HL-60/S4 treated with phorbol 12-myristate 13-acetate at 8.2 ng/mL for 4 days and 3 days (cell line): Measurements from ENCODE around the gene CYB5R4.

Source experiments
- in situ Hi-C: fragments of 300-500 bp; cut with MboI; formaldehyde crosslinking; loops from 2 replicates; pipeline ENCODE4 v1.15.0; 2022; ENCODE audit warnings: low sequenced_read_pairs

Gene CYB5R4

GRCh38 chr6:83862776-83863471 lies 3.4 kb downstream of the CYB5R4 start:
- in situ Hi-C loops, result no loop called here

GRCh38 chr6:83867043-83867442 lies 7.6 kb downstream of the CYB5R4 start:
- in situ Hi-C loops, result no loop called here

- in situ Hi-C loops, result no loop called here
Observed at GRCh38 chr6:83867527-83868161, 8.2 kb downstream of the CYB5R4 start.

- in situ Hi-C loops, result no loop called here
Observed at GRCh38 chr6:83868639-83869038, 9.2 kb downstream of the CYB5R4 start.

- in situ Hi-C loops, result no loop called here
Observed at GRCh38 chr6:83870649-83871048, 11.2 kb downstream of the CYB5R4 start.

GRCh38 chr6:83872386-83873118 lies 13.1 kb downstream of the CYB5R4 start:
- in situ Hi-C loops, result no loop called here

- in situ Hi-C loops, result no loop called here
Observed at GRCh38 chr6:83873869-83874268, 14.4 kb downstream of the CYB5R4 start.

- in situ Hi-C loops, result loop anchor here (25.0 kb wide), 1 partner anchor 336 kb away; no protein-coding TSS in a partner anchor
Observed at GRCh38 chr6:83875843-83876242, 16.4 kb downstream of the CYB5R4 start.

GRCh38 chr6:83878902-83879644 lies 19.6 kb downstream of the CYB5R4 start:
- in situ Hi-C loops, result loop anchor here (25.0 kb wide), 1 partner anchor 333 kb away; no protein-coding TSS in a partner anchor

GRCh38 chr6:83879746-83880145 lies 20.3 kb downstream of the CYB5R4 start:
- in situ Hi-C loops, result loop anchor here (25.0 kb wide), 1 partner anchor 333 kb away; no protein-coding TSS in a partner anchor

- in situ Hi-C loops, result loop anchor here (25.0 kb wide), 1 partner anchor 329 kb away; no protein-coding TSS in a partner anchor
Observed at GRCh38 chr6:83883240-83883639, 23.8 kb downstream of the CYB5R4 start.

- in situ Hi-C loops, result loop anchor here (25.0 kb wide), 1 partner anchor 328 kb away; no protein-coding TSS in a partner anchor
Observed at GRCh38 chr6:83884523-83884922, 25.0 kb downstream of the CYB5R4 start.

GRCh38 chr6:83885984-83886383 lies 26.5 kb downstream of the CYB5R4 start:
- in situ Hi-C loops, result loop anchor here (25.0 kb wide), 1 partner anchor 326 kb away; no protein-coding TSS in a partner anchor

GRCh38 chr6:83889621-83890020 lies 30.1 kb downstream of the CYB5R4 start:
- in situ Hi-C loops, result loop anchor here (25.0 kb wide), 1 partner anchor 323 kb away; no protein-coding TSS in a partner anchor

- in situ Hi-C loops, result loop anchor here (25.0 kb wide), 1 partner anchor 322 kb away; no protein-coding TSS in a partner anchor
Observed at GRCh38 chr6:83890520-83890919, 31.0 kb downstream of the CYB5R4 start.

- in situ Hi-C loops, result loop anchor here (25.0 kb wide), 1 partner anchor 321 kb away; no protein-coding TSS in a partner anchor
Observed at GRCh38 chr6:83891586-83891985, 32.1 kb downstream of the CYB5R4 start.

- in situ Hi-C loops, result loop anchor here (25.0 kb wide), 1 partner anchor 319 kb away; no protein-coding TSS in a partner anchor
Observed at GRCh38 chr6:83893024-83893423, 33.5 kb downstream of the CYB5R4 start.

- in situ Hi-C loops, result loop anchor here (25.0 kb wide), 1 partner anchor 315 kb away; no protein-coding TSS in a partner anchor
Observed at GRCh38 chr6:83897094-83897493, 37.6 kb downstream of the CYB5R4 start.

- in situ Hi-C loops, result no loop called here
Observed at GRCh38 chr6:83901624-83902023, 42.1 kb downstream of the CYB5R4 start.

GRCh38 chr6:83904395-83904794 lies 44.9 kb downstream of the CYB5R4 start:
- in situ Hi-C loops, result no loop called here
